Hepatocyte (in vitro differentiated cells): Measurements from ENCODE around the gene RIC8A. TPM values are rescaled to one million over a fixed set of nuclear protein-coding genes. Genes with fewer than 3 reads are reported as not detected.

ENCODE experiments used
- DNase-seq: peaks from one replicate; pipeline ENCODE4 v3.0.0-alpha.2; 2016; ENCODE audit warnings: low spot score
- H2AFZ ChIP-seq: fragments of 200-600 bp; sonication (generic); 2 replicates; pipeline ENCODE4 v1.6.0; 2016; ENCODE audit warnings: antibody characterized with exemption, mild to moderate bottlenecking
- H3K27ac ChIP-seq: fragments of 200-600 bp; sonication (generic); 2 replicates; pipeline ENCODE4 v1.5.1; 2016; ENCODE audit warnings: mild to moderate bottlenecking
- H3K27me3 ChIP-seq: fragments of 200-600 bp; sonication (generic); 2 replicates; pipeline ENCODE4 v1.6.1; 2016
- H3K36me3 ChIP-seq: fragments of 200-600 bp; sonication (generic); replicated peaks from 2 replicates; pipeline ENCODE4 v1.5.1; 2016; ENCODE audit warnings: low read depth; ENCODE audit not compliant: insufficient read depth
- H3K4me1 ChIP-seq: fragments of 200-600 bp; sonication (generic); 2 replicates; pipeline ENCODE4 v1.5.1; 2016; ENCODE audit warnings: mild to moderate bottlenecking, moderate library complexity; ENCODE audit not compliant: insufficient read depth
- H3K4me2 ChIP-seq: fragments of 200-600 bp; sonication (generic); 2 replicates; pipeline ENCODE4 v1.6.0; 2016
- H3K4me3 ChIP-seq: fragments of 200-600 bp; sonication (generic); 2 replicates; pipeline ENCODE4 v1.5.1; 2016; ENCODE audit warnings: mild to moderate bottlenecking
- H3K79me2 ChIP-seq: fragments of 200-600 bp; sonication (generic); 2 replicates; pipeline ENCODE4 v1.6.0; 2017; ENCODE audit warnings: mild to moderate bottlenecking
- H3K9me2 ChIP-seq: fragments of 200-600 bp; sonication (generic); replicated peaks from 2 replicates; pipeline ENCODE4 v1.6.0; 2017; ENCODE audit warnings: mild to moderate bottlenecking; ENCODE audit not compliant: insufficient read depth
- H3K9me3 ChIP-seq: fragments of 200-600 bp; sonication (generic); 2 replicates; pipeline ENCODE4 v1.5.1; 2016; ENCODE audit warnings: low read depth, mild to moderate bottlenecking
- H4K20me1 ChIP-seq: fragments of 200-600 bp; sonication (generic); 2 replicates; pipeline ENCODE4 v1.6.0; 2016; ENCODE audit warnings: mild to moderate bottlenecking; ENCODE audit not compliant: insufficient read depth, poor library complexity, severe bottlenecking
- CTCF ChIP-seq: fragments of 200-600 bp; sonication (generic); IDR thresholded peaks from 2 replicates; pipeline ENCODE4 v1.5.1; 2016; ENCODE audit warnings: antibody characterized with exemption, mild to moderate bottlenecking; ENCODE audit not compliant: poor library complexity
- EZH2 ChIP-seq: fragments of 200-600 bp; sonication (generic); IDR thresholded peaks from 2 replicates; pipeline ENCODE4 v1.6.1; 2016; ENCODE audit warnings: antibody characterized with exemption, mild to moderate bottlenecking, borderline replicate concordance
- EZH2phosphoT487 ChIP-seq: fragments of 200-600 bp; sonication (generic); IDR thresholded peaks from one replicate; pipeline ENCODE4 v1.6.1; 2018; ENCODE audit warnings: antibody characterized with exemption, mild to moderate bottlenecking, low read depth, moderate library complexity; ENCODE audit not compliant: unreplicated experiment, severe bottlenecking
- WGBS: methylation state at CpG from one replicate; pipeline ENCODE4 v1.1.6; 2016; ENCODE audit warnings: low lambda C conversion rate; ENCODE audit errors: missing lambda C conversion rate; 5-methylcytosine and 5-hydroxymethylcytosine counted together
- polyA plus RNA-seq: library from polyadenylated mRNA; unstranded; fragments of >200 nt; fragmentation: Nextera tagmentation; extraction: Ambion mirVana; gene quantifications from 2 replicates; pipeline ENCODE4 v1.2.1, GENCODE V29; 2016
- total RNA-seq: library from RNA; depleted of rRNA; stranded (reverse); fragments of >200 nt; gene quantifications from 2 replicates; pipeline ENCODE4 v1.2.3, GENCODE V29; 2014

Gene RIC8A
- total and polyA plus RNA-seq, 2 experiments from 2014 or later = 75.6 to 82.1 TPM

- WGBS = 100% methylated on average over 2 of the region's 2 CpGs
- H3K9me3 ChIP-seq = no peaks in the 10 kb centered on the region
- no peak for DNase-seq
- TF ChIP-seq CTCF = no peak
- no peak for TF ChIP-seq EZH2
- no peak for TF ChIP-seq EZH2phosphoT487
- H3K27ac ChIP-seq = no peak overlapping the region
- H3K9me2 ChIP-seq = no peaks in the 10 kb centered on the region
- no peaks in the 10 kb centered on the region for H3K27me3 ChIP-seq
- no peaks in the 10 kb centered on the region for H4K20me1 ChIP-seq
- no peak overlapping the region for H3K4me3 ChIP-seq
- H3K4me1 ChIP-seq = no peaks in the 10 kb centered on the region
- H2AFZ ChIP-seq = no peak overlapping the region
- no peak overlapping the region for H3K4me2 ChIP-seq
- H3K36me3 ChIP-seq = no peaks in the 10 kb centered on the region
- peaks cover 15% of the 10 kb centered on the region for H3K79me2 ChIP-seq
These were observed 36.9 kb downstream of the RIC8A start for GRCh38 chr11:244376-244775.

- Histone ChIP-seq H4K20me1 (no peaks in the 10 kb centered on the region), H3K9me2 (no peaks in the 10 kb centered on the region), H3K4me1 (no peaks in the 10 kb centered on the region), H3K27me3 (no peaks in the 10 kb centered on the region), H2AFZ (no peak overlapping the region), H3K27ac (no peak overlapping the region), H3K36me3 (no peaks in the 10 kb centered on the region), H3K4me3 (no peak overlapping the region), H3K79me2 (no peaks in the 10 kb centered on the region), H3K9me3 (no peaks in the 10 kb centered on the region), H3K4me2 (no peak overlapping the region)
- DNase-seq = no peak
- TF ChIP-seq CTCF (no peak), EZH2 (no peak), EZH2phosphoT487 (no peak)
- 98% methylated on average over 8 of the region's 8 CpGs for WGBS
These were observed 41.6 kb downstream of the RIC8A start for GRCh38 chr11:249062-249461.

GRCh38 chr11:250274-250673 lies 42.8 kb downstream of the RIC8A start:
- no peak overlapping the region for H3K4me2 ChIP-seq
- 85% methylated on average over 5 of the region's 5 CpGs for WGBS
- H3K36me3 ChIP-seq = no peaks in the 10 kb centered on the region
- H4K20me1 ChIP-seq = no peaks in the 10 kb centered on the region
- TF ChIP-seq CTCF (no peak), EZH2phosphoT487 (no peak), EZH2 (no peak)
- H3K4me3 ChIP-seq = no peak overlapping the region
- H3K9me3 ChIP-seq = no peaks in the 10 kb centered on the region
- H3K27ac ChIP-seq = no peak overlapping the region
- H3K27me3 ChIP-seq = no peaks in the 10 kb centered on the region
- H2AFZ ChIP-seq = no peak overlapping the region
- H3K4me1 ChIP-seq = no peaks in the 10 kb centered on the region
- H3K9me2 ChIP-seq = no peaks in the 10 kb centered on the region
- no peaks in the 10 kb centered on the region for H3K79me2 ChIP-seq
- DNase-seq = no peak

GRCh38 chr11:250740-251299 lies 43.3 kb downstream of the RIC8A start:
- Histone ChIP-seq H3K27me3 (no peaks in the 10 kb centered on the region), H3K9me2 (no peaks in the 10 kb centered on the region), H2AFZ (no peak overlapping the region), H4K20me1 (no peaks in the 10 kb centered on the region), H3K36me3 (no peaks in the 10 kb centered on the region), H3K4me1 (no peaks in the 10 kb centered on the region), H3K9me3 (no peaks in the 10 kb centered on the region), H3K4me2 (no peak overlapping the region), H3K4me3 (no peak overlapping the region), H3K79me2 (no peaks in the 10 kb centered on the region), H3K27ac (no peak overlapping the region)
- no peak for TF ChIP-seq EZH2phosphoT487
- TF ChIP-seq EZH2 = no peak
- TF ChIP-seq CTCF = peak; percentile 61
- 79% methylated on average over 10 of the region's 10 CpGs for WGBS
- peak; percentile 67 for DNase-seq
